Measurements from ENCODE around the gene KHK. TPM values are rescaled to one million over a fixed set of nuclear protein-coding genes. Genes with fewer than 3 reads are reported as not detected.

Gene KHK
- total and polyA plus RNA-seq, 9 of the 15 experiments (the other 6 are each of a cell fraction or from before 2014, with no cell fraction given), result 1.5 to 10.7 (median 5.2) TPM

- TF ChIP-seq CBX8 (IDR thresholded peaks at IDR 0.05; ENCODE audit: borderline replicate concordance, extremely low read depth, low read depth, low read length, poor library complexity, severe bottlenecking) (no peak), RUNX1 (IDR thresholded peaks at IDR 0.05; ENCODE audit: low read depth) (no peak), ZNF707 (CRISPR knock-in tag; conservative IDR thresholded peaks at IDR 0.05) (no peak), CEBPG (CRISPR knock-in tag; IDR thresholded peaks at IDR 0.05) (no peak), CEBPG (tag; conservative IDR thresholded peaks at IDR 0.05 in 1 of 2, IDR thresholded peaks at IDR 0.05 in 1 of 2) (no peak), IFI16 (CRISPR knock-in tag; IDR thresholded peaks at IDR 0.05) (no peak), HSF4 (CRISPR knock-in tag; IDR thresholded peaks at IDR 0.05; ENCODE audit: borderline replicate concordance) (no peak), KLF10 (CRISPR knock-in tag; IDR thresholded peaks at IDR 0.05) (no peak), CLOCK (CRISPR knock-in tag; IDR thresholded peaks at IDR 0.05; ENCODE audit: borderline replicate concordance) (no peak), PHF21A (IDR thresholded peaks at IDR 0.05; ENCODE audit: borderline replicate concordance, low read depth) (0 out of 2 replicates have a peak, but pooled peaks have one; percentile 43), GABPB1 (CRISPR knock-in tag; IDR thresholded peaks at IDR 0.05) (no peak), EZH2 (IDR thresholded peaks at IDR 0.05; ENCODE audit: borderline replicate concordance, low read depth, low read length) (no peak), ZBTB17 (CRISPR knock-in tag; IDR thresholded peaks at IDR 0.05) (no peak), CUX1 (CRISPR knock-in tag; IDR thresholded peaks at IDR 0.05) (no peak), ZNF311 (CRISPR knock-in tag; IDR thresholded peaks at IDR 0.05) (no peak), PHF20 (IDR thresholded peaks at IDR 0.05; ENCODE audit: partially characterized antibody) (peak; percentile 19), NBN (IDR thresholded peaks at IDR 0.05; ENCODE audit: low read depth) (no peak), ZNF143 (CRISPR knock-in tag; IDR thresholded peaks at IDR 0.05) (no peak), PTBP1 (IDR thresholded peaks at IDR 0.05; ENCODE audit: low read depth, low read length) (no peak), STAT5B (CRISPR knock-in tag; IDR thresholded peaks at IDR 0.05) (no peak), ZNF3 (CRISPR knock-in tag; IDR thresholded peaks at IDR 0.05) (no peak), KDM4B (IDR thresholded peaks at IDR 0.05; ENCODE audit: borderline replicate concordance in 2 of 2, low read depth in 1 of 2) (0 out of 4 replicates have a peak, but pooled peaks of 1 of the 2 experiments have one; percentile 2)
Observed at GRCh38 chr2:27050281-27050995, 36.1 kb upstream of the KHK start (continued).
